ENCODE results near the gene TOM1L1. TPM values are rescaled to one million over a fixed set of nuclear protein-coding genes. Genes with fewer than 3 reads are reported as not detected.

The TOM1L1 gene
- total and polyA plus RNA-seq, 7 experiments from 2014 or later: 0.19 TPM; not detected in 6

DNA sequence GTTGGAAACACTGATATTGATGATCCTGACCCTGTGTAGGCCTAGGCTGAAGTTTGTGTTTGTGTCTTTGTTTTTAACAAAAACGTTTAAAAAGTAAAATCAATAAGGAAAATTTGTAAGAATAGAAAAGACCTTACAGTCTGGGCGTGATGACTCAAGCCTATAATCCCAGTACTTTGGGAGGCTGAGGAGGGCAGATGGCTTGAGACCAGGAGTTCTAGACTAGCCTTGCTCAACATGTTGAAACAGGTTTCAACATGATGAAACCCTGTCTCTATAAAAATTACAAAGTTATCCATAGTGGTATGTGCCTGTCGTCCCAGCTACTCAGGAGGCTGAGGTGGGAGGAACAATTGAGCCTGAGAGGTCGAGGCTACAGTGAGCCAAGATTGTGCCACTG is 18.3 kb upstream of the TOM1L1 start:
- Mint-ChIP-seq H3K27ac (no peak overlapping the region), H3K4me3 (no peak overlapping the region), H3K9me3 (no peaks in the 10 kb centered on the region), H3K4me1 (no peaks in the 10 kb centered on the region), H3K27me3 (peaks cover 0 to 14% (median 9%) of the 10 kb centered on the region in 5 donors), H3K36me3 (no peaks in the 10 kb centered on the region)
- Histone ChIP-seq H3K27ac (ENCODE audit: low read depth, low read length) (no peak overlapping the region), H3K9me3 (ENCODE audit: control insufficient read depth in 2 of 3, low read length in 3 of 3) (no peaks in the 10 kb centered on the region), H3K27me3 (ENCODE audit: control insufficient read depth in 2 of 2, insufficient read depth in 2 of 2, low read length in 2 of 2) (no peaks in the 10 kb centered on the region), H3K4me3 (ENCODE audit: low read length) (no peak overlapping the region), H3K36me3 (ENCODE audit: control insufficient read depth in 2 of 3, insufficient read depth in 3 of 3, low read length in 3 of 3) (no peaks in the 10 kb centered on the region), H3K4me1 (ENCODE audit: control insufficient read depth in 2 of 2, insufficient read depth in 2 of 2, low read length in 2 of 2) (no peaks in the 10 kb centered on the region)
- intact Hi-C loops (cut with micrococcal nuclease): no loop called here
- DNase-seq (no peak), ATAC-seq (no peak)
- ChIA-PET POLR2A (no interaction called here), CTCF (no interaction called here)

GRCh38 chr17:54882950-54883349 is 17.7 kb upstream of the TOM1L1 start:
- Histone ChIP-seq H3K9me3 (ENCODE audit: control insufficient read depth in 2 of 3, low read length in 3 of 3) (no peaks in the 10 kb centered on the region), H3K4me3 (ENCODE audit: low read length) (no peak overlapping the region), H3K27me3 (ENCODE audit: control insufficient read depth in 2 of 2, insufficient read depth in 2 of 2, low read length in 2 of 2) (no peaks in the 10 kb centered on the region), H3K36me3 (ENCODE audit: control insufficient read depth in 2 of 3, insufficient read depth in 3 of 3, low read length in 3 of 3) (no peaks in the 10 kb centered on the region), H3K27ac (ENCODE audit: low read depth, low read length) (no peak overlapping the region), H3K4me1 (ENCODE audit: control insufficient read depth in 2 of 2, insufficient read depth in 2 of 2, low read length in 2 of 2) (no peaks in the 10 kb centered on the region)
- no peak for DNase-seq
- no peak overlapping the region for H3K4me3 Mint-ChIP-seq
- POLR2A ChIA-PET: no interaction called here
- no peaks in the 10 kb centered on the region for H3K9me3 Mint-ChIP-seq
- CTCF ChIA-PET: interaction anchor here (0.6 kb wide), 1 partner anchor 1340 kb away, joined by 3 read pairs; no protein-coding TSS in a partner anchor
- H3K36me3 Mint-ChIP-seq: no peaks in the 10 kb centered on the region
- no peaks in the 10 kb centered on the region for H3K4me1 Mint-ChIP-seq
- ATAC-seq: no peak
- H3K27me3 Mint-ChIP-seq: peaks cover 0 to 14% (median 5%) of the 10 kb centered on the region in 5 donors
- H3K27ac Mint-ChIP-seq: no peak overlapping the region
- intact Hi-C loops (cut with micrococcal nuclease): no loop called here

- Mint-ChIP-seq H3K4me1 (no peaks in the 10 kb centered on the region), H3K27me3 (peaks cover 0 to 10% (median 3%) of the 10 kb centered on the region in 5 donors), H3K9me3 (no peaks in the 10 kb centered on the region), H3K4me3 (no peak overlapping the region), H3K36me3 (no peaks in the 10 kb centered on the region), H3K27ac (no peak overlapping the region)
- Histone ChIP-seq H3K9me3 (ENCODE audit: control insufficient read depth in 2 of 3, low read length in 3 of 3) (no peaks in the 10 kb centered on the region), H3K27me3 (ENCODE audit: control insufficient read depth in 2 of 2, insufficient read depth in 2 of 2, low read length in 2 of 2) (no peaks in the 10 kb centered on the region), H3K27ac (ENCODE audit: low read depth, low read length) (no peak overlapping the region), H3K4me3 (ENCODE audit: low read length) (no peak overlapping the region), H3K36me3 (ENCODE audit: control insufficient read depth in 2 of 3, insufficient read depth in 3 of 3, low read length in 3 of 3) (no peaks in the 10 kb centered on the region), H3K4me1 (ENCODE audit: control insufficient read depth in 2 of 2, insufficient read depth in 2 of 2, low read length in 2 of 2) (no peaks in the 10 kb centered on the region)
- DNase-seq: no peak
- intact Hi-C loops (cut with micrococcal nuclease): no loop called here
- ChIA-PET POLR2A (no interaction called here), CTCF (no interaction called here)
- ATAC-seq: no peak
Observed at GRCh38 chr17:54883939-54884338, 16.7 kb upstream of the TOM1L1 start.

- DNase-seq: no peak
- Histone ChIP-seq H3K27me3 (ENCODE audit: control insufficient read depth in 2 of 2, insufficient read depth in 2 of 2, low read length in 2 of 2) (no peaks in the 10 kb centered on the region), H3K27ac (ENCODE audit: low read depth, low read length) (no peak overlapping the region), H3K4me1 (ENCODE audit: control insufficient read depth in 2 of 2, insufficient read depth in 2 of 2, low read length in 2 of 2) (no peaks in the 10 kb centered on the region), H3K9me3 (ENCODE audit: control insufficient read depth in 2 of 3, low read length in 3 of 3) (no peaks in the 10 kb centered on the region), H3K4me3 (ENCODE audit: low read length) (no peak overlapping the region), H3K36me3 (ENCODE audit: control insufficient read depth in 2 of 3, insufficient read depth in 3 of 3, low read length in 3 of 3) (no peaks in the 10 kb centered on the region)
- intact Hi-C loops (cut with micrococcal nuclease): no loop called here
- peaks cover 0 to 10% (median 0%) of the 10 kb centered on the region in 5 donors for H3K27me3 Mint-ChIP-seq
- POLR2A ChIA-PET: no interaction called here
- H3K9me3 Mint-ChIP-seq: no peaks in the 10 kb centered on the region
- H3K4me3 Mint-ChIP-seq: no peak overlapping the region
- no peak overlapping the region for H3K27ac Mint-ChIP-seq
- no peak for ATAC-seq
- no peaks in the 10 kb centered on the region for H3K4me1 Mint-ChIP-seq
- H3K36me3 Mint-ChIP-seq: no peaks in the 10 kb centered on the region
- CTCF ChIA-PET: no interaction called here
Observed at GRCh38 chr17:54887787-54888186, 12.9 kb upstream of the TOM1L1 start.

DNA sequence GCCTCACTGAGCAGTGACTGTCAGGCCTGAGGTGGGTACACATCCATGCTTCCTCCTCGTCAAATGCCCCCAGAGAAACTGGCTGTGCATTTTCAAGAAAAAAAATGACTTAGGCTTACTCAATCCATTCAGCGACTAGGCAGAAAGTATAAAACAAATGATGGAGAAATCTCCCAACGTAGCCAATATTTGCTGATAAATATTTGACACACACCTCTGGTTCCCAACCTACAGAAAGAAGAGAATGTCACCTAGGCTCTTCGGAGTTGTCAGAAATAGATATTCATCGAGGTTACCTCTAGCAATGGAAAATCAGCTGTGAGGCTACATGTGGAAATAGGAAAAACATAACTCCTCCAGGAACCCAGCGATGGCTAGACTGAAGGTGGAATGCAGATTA is 12.4 kb upstream of the TOM1L1 start:
- H3K4me3 ChIP-seq (ENCODE audit: low read length): no peak overlapping the region
- H3K4me1 Mint-ChIP-seq: no peaks in the 10 kb centered on the region
- H3K4me1 ChIP-seq (ENCODE audit: control insufficient read depth in 2 of 2, insufficient read depth in 2 of 2, low read length in 2 of 2): no peaks in the 10 kb centered on the region
- no peak for DNase-seq
- H3K27me3 Mint-ChIP-seq: peaks cover under 1 to 13% (median 3%) of the 10 kb centered on the region in 5 donors
- H3K4me3 Mint-ChIP-seq: no peak overlapping the region
- no peaks in the 10 kb centered on the region for H3K9me3 Mint-ChIP-seq
- intact Hi-C loops (cut with micrococcal nuclease): no loop called here
- no peak overlapping the region for H3K27ac Mint-ChIP-seq
- no peak for ATAC-seq
- no peaks in the 10 kb centered on the region for H3K36me3 Mint-ChIP-seq
- no peaks in the 10 kb centered on the region for H3K36me3 ChIP-seq (ENCODE audit: control insufficient read depth in 2 of 3, insufficient read depth in 3 of 3, low read length in 3 of 3)
- no peaks in the 10 kb centered on the region for H3K9me3 ChIP-seq (ENCODE audit: control insufficient read depth in 2 of 3, low read length in 3 of 3)
- ChIA-PET CTCF (no interaction called here), POLR2A (no interaction called here)
- no peaks in the 10 kb centered on the region for H3K27me3 ChIP-seq (ENCODE audit: control insufficient read depth in 2 of 2, insufficient read depth in 2 of 2, low read length in 2 of 2)
- no peak overlapping the region for H3K27ac ChIP-seq (ENCODE audit: low read depth, low read length)

DNA sequence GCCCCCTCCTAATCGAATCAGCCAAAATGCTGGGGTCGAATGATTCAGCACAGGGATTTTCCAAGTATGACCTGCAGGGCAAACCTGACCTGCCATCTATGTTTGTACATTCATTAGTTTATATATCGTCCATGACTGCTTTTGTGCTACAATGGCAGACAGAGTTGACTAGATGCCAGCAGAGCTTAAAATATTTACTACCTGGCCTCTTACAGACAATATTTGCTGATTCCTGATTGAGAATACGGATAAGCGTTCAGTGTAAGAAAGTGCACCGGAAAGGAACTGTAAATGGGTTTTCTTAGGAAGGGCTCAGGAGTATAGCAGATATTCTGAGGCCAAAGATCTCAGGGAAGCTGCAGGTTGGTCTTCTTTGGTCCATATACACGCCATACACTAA is 11.7 kb upstream of the TOM1L1 start:
- no peaks in the 10 kb centered on the region for H3K36me3 ChIP-seq (ENCODE audit: control insufficient read depth in 2 of 3, insufficient read depth in 3 of 3, low read length in 3 of 3)
- no peak overlapping the region for H3K27ac ChIP-seq (ENCODE audit: low read depth, low read length)
- Mint-ChIP-seq H3K4me3 (no peak overlapping the region), H3K4me1 (no peaks in the 10 kb centered on the region), H3K36me3 (no peaks in the 10 kb centered on the region), H3K9me3 (no peaks in the 10 kb centered on the region), H3K27ac (no peak overlapping the region), H3K27me3 (peaks cover 2 to 19% (median 8%) of the 10 kb centered on the region in 5 donors)
- no peak for DNase-seq
- no peak overlapping the region for H3K4me3 ChIP-seq (ENCODE audit: low read length)
- H3K4me1 ChIP-seq (ENCODE audit: control insufficient read depth in 2 of 2, insufficient read depth in 2 of 2, low read length in 2 of 2): no peaks in the 10 kb centered on the region
- ChIA-PET POLR2A (no interaction called here), CTCF (no interaction called here)
- intact Hi-C loops (cut with micrococcal nuclease): no loop called here
- no peaks in the 10 kb centered on the region for H3K27me3 ChIP-seq (ENCODE audit: control insufficient read depth in 2 of 2, insufficient read depth in 2 of 2, low read length in 2 of 2)
- ATAC-seq: no peak
- H3K9me3 ChIP-seq (ENCODE audit: control insufficient read depth in 2 of 3, low read length in 3 of 3): no peaks in the 10 kb centered on the region

DNA sequence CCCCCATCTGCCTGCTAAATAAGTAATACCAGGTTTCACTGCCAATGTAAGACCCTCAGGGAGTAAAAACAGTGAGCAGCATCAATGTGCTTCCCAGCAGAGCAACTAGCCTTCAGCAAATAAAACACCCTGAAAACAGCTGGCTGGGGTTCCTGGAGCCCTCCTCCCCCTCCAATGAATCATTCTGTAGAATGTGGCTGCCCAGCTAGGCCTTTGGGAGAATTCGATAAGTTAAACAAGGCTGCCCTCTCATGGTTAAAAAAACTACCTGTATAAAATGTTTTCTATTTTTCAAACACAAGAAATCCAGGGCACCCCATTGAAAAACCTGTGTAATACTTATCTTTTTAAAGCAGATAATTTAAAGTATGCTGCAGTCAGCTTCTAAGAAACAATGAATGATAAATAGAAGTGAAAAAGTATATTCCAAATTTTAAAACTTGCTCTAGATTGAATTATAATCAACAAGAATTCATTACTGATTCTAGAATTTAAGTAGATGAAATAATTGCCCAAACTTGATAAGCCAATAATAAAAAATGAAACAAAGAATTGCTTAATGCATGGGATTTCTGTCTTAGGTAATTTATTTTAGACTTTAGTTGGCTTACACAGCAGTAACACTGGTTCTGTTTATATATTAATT is 9.4 kb upstream of the TOM1L1 start:
- Mint-ChIP-seq H3K36me3 (no peaks in the 10 kb centered on the region), H3K27ac (no peak overlapping the region), H3K4me3 (no peak overlapping the region), H3K9me3 (no peaks in the 10 kb centered on the region), H3K27me3 (peaks cover 7 to 28% (median 12%) of the 10 kb centered on the region in 5 donors), H3K4me1 (peaks cover 0 to 2% (median 0%) of the 10 kb centered on the region in 7 donors)
- Histone ChIP-seq H3K4me1 (ENCODE audit: control insufficient read depth in 2 of 2, insufficient read depth in 2 of 2, low read length in 2 of 2) (no peaks in the 10 kb centered on the region), H3K36me3 (ENCODE audit: control insufficient read depth in 2 of 3, insufficient read depth in 3 of 3, low read length in 3 of 3) (no peaks in the 10 kb centered on the region), H3K4me3 (ENCODE audit: low read length) (no peak overlapping the region), H3K27ac (ENCODE audit: low read depth, low read length) (no peak overlapping the region), H3K9me3 (ENCODE audit: control insufficient read depth in 2 of 3, low read length in 3 of 3) (no peaks in the 10 kb centered on the region), H3K27me3 (ENCODE audit: control insufficient read depth in 2 of 2, insufficient read depth in 2 of 2, low read length in 2 of 2) (no peaks in the 10 kb centered on the region)
- POLR2A ChIA-PET: no interaction called here
- ATAC-seq: no peak
- no peak for DNase-seq
- intact Hi-C loops (cut with micrococcal nuclease): no loop called here
- CTCF ChIA-PET: no interaction called here

All from naive thymus-derived CD4-positive, alpha-beta T cell (primary cell).